RWPE2 (cell line): ENCODE results near the gene PTPN6.

Experiments
- ATAC-seq: fragments of 200-7000 bp; cut with Tn5 transposase; 3 replicates; pipeline ENCODE4 v1.9.1; 2021; ENCODE audit warnings: low read depth
- DNase-seq: peaks from one replicate; pipeline ENCODE4 v3.0.0-alpha.2; 2020; ENCODE audit warnings: low spot score
- H3K27ac ChIP-seq: fragments of 450-650 bp; 2 replicates; pipeline ENCODE4 v1.5.1; 2017; ENCODE audit warnings: mild to moderate bottlenecking; ENCODE audit not compliant: poor library complexity, severe bottlenecking
- H3K27me3 ChIP-seq: fragments of 250-450 bp; sonication (Bioruptor Pico); 2 replicates; pipeline ENCODE4 v1.5.1; 2021; ENCODE audit warnings: mild to moderate bottlenecking, moderate library complexity; ENCODE audit not compliant: insufficient read depth, poor library complexity, severe bottlenecking
- H3K36me3 ChIP-seq: fragments of 250-450 bp; sonication (Bioruptor Pico); 2 replicates; pipeline ENCODE4 v1.5.1; 2020; ENCODE audit warnings: low read depth, mild to moderate bottlenecking, moderate library complexity
- H3K4me1 ChIP-seq: fragments of 250-450 bp; sonication (Bioruptor Pico); 2 replicates; pipeline ENCODE4 v1.5.1; 2021; ENCODE audit warnings: mild to moderate bottlenecking, moderate library complexity; ENCODE audit not compliant: insufficient read depth, poor library complexity, severe bottlenecking
- H3K4me3 ChIP-seq: fragments of 250-450 bp; sonication (Bioruptor Pico); 2 replicates; pipeline ENCODE4 v1.5.1; 2021; ENCODE audit warnings: mild to moderate bottlenecking, moderate library complexity; ENCODE audit not compliant: severe bottlenecking
- H3K9me3 ChIP-seq: fragments of 250-450 bp; sonication (Bioruptor Pico); 2 replicates; pipeline ENCODE4 v1.5.1; 2021; ENCODE audit warnings: mild to moderate bottlenecking, moderate library complexity; ENCODE audit not compliant: severe bottlenecking
- TF ChIP-seq, protein P1 (sequence below): fragments of 450-650 bp; IDR thresholded peaks from one replicate; pipeline ENCODE4 v1.5.1; 2017; ENCODE audit warnings: mild to moderate bottlenecking, moderate library complexity; ENCODE audit not compliant: poor library complexity, severe bottlenecking

The PTPN6 gene

DNA sequence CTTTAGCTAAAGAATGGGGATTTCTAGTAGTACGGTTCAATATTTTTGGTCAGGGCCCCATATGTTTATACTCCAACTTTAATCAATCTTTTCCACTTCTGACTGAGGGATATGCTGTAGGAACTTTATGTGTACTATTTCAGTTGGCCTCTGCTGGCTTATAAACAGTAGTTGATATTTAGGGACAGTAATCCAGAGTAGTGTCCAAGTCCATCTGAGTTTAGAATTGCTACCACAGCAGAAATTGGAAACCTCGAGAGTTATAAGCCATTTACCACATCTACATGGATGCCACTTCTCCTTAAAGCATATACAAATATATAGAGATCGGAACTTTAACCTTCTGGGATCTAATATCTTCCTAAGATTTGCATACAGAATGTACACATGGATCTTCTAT is 55.5 kb downstream of the PTPN6 start:
- no peak overlapping the region for H3K27ac ChIP-seq
- peaks cover 19% of the 10 kb centered on the region for H3K36me3 ChIP-seq
- H3K27me3 ChIP-seq, result no peaks in the 10 kb centered on the region
- H3K9me3 ChIP-seq, result no peaks in the 10 kb centered on the region
- ATAC-seq (no peak), DNase-seq (no peak)
- H3K4me3 ChIP-seq, result no peak overlapping the region
- TF ChIP-seq, protein P1, sequence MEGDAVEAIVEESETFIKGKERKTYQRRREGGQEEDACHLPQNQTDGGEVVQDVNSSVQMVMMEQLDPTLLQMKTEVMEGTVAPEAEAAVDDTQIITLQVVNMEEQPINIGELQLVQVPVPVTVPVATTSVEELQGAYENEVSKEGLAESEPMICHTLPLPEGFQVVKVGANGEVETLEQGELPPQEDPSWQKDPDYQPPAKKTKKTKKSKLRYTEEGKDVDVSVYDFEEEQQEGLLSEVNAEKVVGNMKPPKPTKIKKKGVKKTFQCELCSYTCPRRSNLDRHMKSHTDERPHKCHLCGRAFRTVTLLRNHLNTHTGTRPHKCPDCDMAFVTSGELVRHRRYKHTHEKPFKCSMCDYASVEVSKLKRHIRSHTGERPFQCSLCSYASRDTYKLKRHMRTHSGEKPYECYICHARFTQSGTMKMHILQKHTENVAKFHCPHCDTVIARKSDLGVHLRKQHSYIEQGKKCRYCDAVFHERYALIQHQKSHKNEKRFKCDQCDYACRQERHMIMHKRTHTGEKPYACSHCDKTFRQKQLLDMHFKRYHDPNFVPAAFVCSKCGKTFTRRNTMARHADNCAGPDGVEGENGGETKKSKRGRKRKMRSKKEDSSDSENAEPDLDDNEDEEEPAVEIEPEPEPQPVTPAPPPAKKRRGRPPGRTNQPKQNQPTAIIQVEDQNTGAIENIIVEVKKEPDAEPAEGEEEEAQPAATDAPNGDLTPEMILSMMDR, result no peak
- H3K4me1 ChIP-seq, result no peaks in the 10 kb centered on the region

DNA sequence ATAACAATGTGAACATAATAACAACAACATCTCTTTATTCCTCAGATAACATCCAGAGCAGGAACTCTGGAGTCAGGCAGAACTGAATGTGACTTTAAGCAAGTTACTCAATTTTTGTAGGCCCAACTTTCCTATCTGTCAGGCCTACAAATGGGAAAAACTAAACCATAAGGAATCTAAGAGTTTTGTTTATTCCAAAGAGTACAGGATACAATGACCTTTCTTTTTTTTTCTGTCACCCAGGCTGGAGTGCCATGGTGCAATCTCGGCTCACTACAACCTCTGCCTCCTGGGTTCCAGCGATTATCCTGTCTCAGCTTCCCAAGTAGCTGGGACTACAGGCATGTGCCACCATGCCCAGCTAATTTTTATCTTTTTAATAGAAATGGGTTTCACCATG is 57.7 kb downstream of the PTPN6 start:
- no peaks in the 10 kb centered on the region for H3K9me3 ChIP-seq
- no peaks in the 10 kb centered on the region for H3K4me1 ChIP-seq
- H3K27ac ChIP-seq, result no peak overlapping the region
- H3K27me3 ChIP-seq, result no peaks in the 10 kb centered on the region
- DNase-seq, result no peak
- no peak for ATAC-seq
- TF ChIP-seq, protein P1, result no peak
- no peak overlapping the region for H3K4me3 ChIP-seq
- peaks cover 14% of the 10 kb centered on the region for H3K36me3 ChIP-seq

DNA sequence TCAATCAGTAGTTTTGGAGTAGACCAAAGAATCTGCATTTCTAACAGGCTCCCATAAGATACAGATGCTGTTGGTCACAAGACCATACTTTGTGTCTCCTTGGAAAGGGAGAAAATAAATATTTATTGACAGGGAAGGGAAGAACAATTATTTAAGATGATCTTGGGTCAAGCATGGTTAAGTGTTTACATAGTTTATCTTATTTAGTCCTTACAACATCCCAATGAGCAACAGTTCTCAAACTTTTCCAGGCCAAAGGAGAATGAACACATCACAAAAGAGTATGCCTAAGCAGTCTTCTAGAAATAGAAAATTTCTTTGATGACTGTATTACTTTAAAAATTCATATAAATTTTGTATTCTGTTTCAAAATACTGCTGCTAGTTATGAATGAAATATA is 58.4 kb downstream of the PTPN6 start:
- no peak for ATAC-seq

More for the DNA sequence above, 58.4 kb downstream of the PTPN6 start:
- H3K27me3 ChIP-seq, result no peaks in the 10 kb centered on the region
- no peak overlapping the region for H3K4me3 ChIP-seq
- TF ChIP-seq, protein P1, result no peak
- no peak overlapping the region for H3K27ac ChIP-seq
- H3K4me1 ChIP-seq, result no peaks in the 10 kb centered on the region
- no peak for DNase-seq
- peaks cover 14% of the 10 kb centered on the region for H3K36me3 ChIP-seq
- no peaks in the 10 kb centered on the region for H3K9me3 ChIP-seq
